Measurements from ENCODE around the gene PTCHD4.

Gene PTCHD4

DNA sequence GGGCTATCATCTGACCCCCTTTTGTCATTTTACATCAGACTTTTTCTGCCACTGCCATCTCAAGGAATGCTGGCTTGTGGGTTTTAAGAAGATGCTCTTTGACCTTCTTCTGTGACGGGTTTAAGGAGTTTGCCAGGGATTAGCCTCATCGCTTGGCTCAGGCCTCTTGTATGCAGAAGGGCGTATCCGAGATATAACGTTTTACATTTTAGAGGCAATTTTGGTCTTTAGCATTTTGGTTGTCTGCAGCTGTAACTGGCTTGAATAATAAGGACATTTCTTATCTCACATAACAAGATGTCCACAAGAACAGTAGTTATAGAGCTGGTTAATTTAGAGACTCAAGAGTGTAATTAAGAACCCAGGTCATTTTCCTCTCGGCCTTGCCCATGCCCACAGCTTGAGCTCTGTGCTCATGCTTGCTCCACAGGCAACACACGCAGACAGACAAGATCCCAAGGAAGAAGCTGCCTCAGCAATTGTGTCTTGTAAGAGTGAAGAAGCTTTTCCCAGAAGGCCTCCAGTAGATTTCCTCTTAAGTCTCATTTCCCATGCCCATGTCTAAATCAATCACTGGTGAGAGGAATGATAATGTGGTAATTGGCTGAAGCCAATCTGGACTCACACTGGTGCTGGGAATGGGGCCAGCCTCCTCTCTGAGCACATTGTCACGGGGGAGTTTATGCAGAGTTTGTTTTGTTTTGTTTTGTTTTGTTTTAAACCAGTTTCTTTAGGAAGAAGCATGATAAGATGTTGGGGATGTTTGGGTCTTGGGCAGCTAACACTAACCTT lies 36.8 kb downstream of the PTCHD4 start:
- H3K9ac ChIP-seq (ENCODE audit: low read length), result no peak overlapping the region
- no peaks in the 10 kb centered on the region for H3F3A ChIP-seq (ENCODE audit: insufficient read depth, low read length)
- H3K9me2 ChIP-seq (ENCODE audit: low read depth, low read length), result no peaks in the 10 kb centered on the region
- no peaks in the 10 kb centered on the region for H3K4me1 ChIP-seq (ENCODE audit: insufficient read depth, low read length, severe bottlenecking)
- H3K4me3 ChIP-seq (ENCODE audit: low read depth, low read length, poor library complexity, severe bottlenecking), result no peak overlapping the region
- H3K27ac ChIP-seq (ENCODE audit: low read depth, low read length, poor library complexity, severe bottlenecking), result no peak overlapping the region
- no peak overlapping the region for H2AFZ ChIP-seq (ENCODE audit: low read length)
- TF ChIP-seq, protein P1, sequence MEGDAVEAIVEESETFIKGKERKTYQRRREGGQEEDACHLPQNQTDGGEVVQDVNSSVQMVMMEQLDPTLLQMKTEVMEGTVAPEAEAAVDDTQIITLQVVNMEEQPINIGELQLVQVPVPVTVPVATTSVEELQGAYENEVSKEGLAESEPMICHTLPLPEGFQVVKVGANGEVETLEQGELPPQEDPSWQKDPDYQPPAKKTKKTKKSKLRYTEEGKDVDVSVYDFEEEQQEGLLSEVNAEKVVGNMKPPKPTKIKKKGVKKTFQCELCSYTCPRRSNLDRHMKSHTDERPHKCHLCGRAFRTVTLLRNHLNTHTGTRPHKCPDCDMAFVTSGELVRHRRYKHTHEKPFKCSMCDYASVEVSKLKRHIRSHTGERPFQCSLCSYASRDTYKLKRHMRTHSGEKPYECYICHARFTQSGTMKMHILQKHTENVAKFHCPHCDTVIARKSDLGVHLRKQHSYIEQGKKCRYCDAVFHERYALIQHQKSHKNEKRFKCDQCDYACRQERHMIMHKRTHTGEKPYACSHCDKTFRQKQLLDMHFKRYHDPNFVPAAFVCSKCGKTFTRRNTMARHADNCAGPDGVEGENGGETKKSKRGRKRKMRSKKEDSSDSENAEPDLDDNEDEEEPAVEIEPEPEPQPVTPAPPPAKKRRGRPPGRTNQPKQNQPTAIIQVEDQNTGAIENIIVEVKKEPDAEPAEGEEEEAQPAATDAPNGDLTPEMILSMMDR (IDR thresholded peaks at IDR 0.05; ENCODE audit: low read length), result no peak
- TF ChIP-seq EZH2 (IDR thresholded peaks at IDR 0.05; ENCODE audit: borderline replicate concordance, low read length), result no peak
- H3K9me3 ChIP-seq (ENCODE audit: low read length), result no peaks in the 10 kb centered on the region
- no peaks in the 10 kb centered on the region for H3K36me3 ChIP-seq (ENCODE audit: insufficient read depth, low read length)
- H4K20me1 ChIP-seq (ENCODE audit: insufficient read depth, low read length), result no peaks in the 10 kb centered on the region
- H3K27me3 ChIP-seq (ENCODE audit: insufficient read depth, low read length), result no peaks in the 10 kb centered on the region
- no peaks in the 10 kb centered on the region for H3K79me2 ChIP-seq (ENCODE audit: insufficient read depth, low read length)
- no peak overlapping the region for H3K4me2 ChIP-seq (ENCODE audit: low read length)

DNA sequence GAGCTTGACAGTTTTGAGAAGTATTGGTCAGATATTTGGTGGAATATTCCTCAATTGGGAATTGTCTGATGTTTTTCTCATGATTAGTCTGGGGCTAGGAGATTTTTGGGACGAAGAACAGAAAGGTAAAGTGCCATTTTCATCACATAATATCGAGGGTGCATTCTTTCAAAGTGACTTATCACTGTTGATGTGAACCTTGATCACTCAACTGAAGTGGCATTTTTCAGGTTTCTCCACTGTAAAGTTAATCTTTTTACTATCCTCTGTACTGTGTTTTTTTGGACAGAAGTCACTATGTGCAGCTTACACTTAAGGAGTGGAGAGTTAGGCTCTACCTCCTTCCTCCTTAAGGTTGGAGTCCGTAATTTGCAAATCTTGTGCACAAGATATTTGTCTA lies 39.2 kb downstream of the PTCHD4 start:
- H3K27ac ChIP-seq (ENCODE audit: low read depth, low read length, poor library complexity, severe bottlenecking), result no peak overlapping the region
- no peaks in the 10 kb centered on the region for H3K79me2 ChIP-seq (ENCODE audit: insufficient read depth, low read length)
- no peak overlapping the region for H2AFZ ChIP-seq (ENCODE audit: low read length)
- H4K20me1 ChIP-seq (ENCODE audit: insufficient read depth, low read length), result no peaks in the 10 kb centered on the region
- no peaks in the 10 kb centered on the region for H3K4me1 ChIP-seq (ENCODE audit: insufficient read depth, low read length, severe bottlenecking)
- H3K36me3 ChIP-seq (ENCODE audit: insufficient read depth, low read length), result no peaks in the 10 kb centered on the region
- no peaks in the 10 kb centered on the region for H3F3A ChIP-seq (ENCODE audit: insufficient read depth, low read length)
- no peak overlapping the region for H3K4me2 ChIP-seq (ENCODE audit: low read length)
- H3K4me3 ChIP-seq (ENCODE audit: low read depth, low read length, poor library complexity, severe bottlenecking), result no peak overlapping the region
- no peak overlapping the region for H3K9ac ChIP-seq (ENCODE audit: low read length)
- H3K27me3 ChIP-seq (ENCODE audit: insufficient read depth, low read length), result no peaks in the 10 kb centered on the region
- no peak for TF ChIP-seq EZH2 (IDR thresholded peaks at IDR 0.05; ENCODE audit: borderline replicate concordance, low read length)
- TF ChIP-seq, protein P1 (IDR thresholded peaks at IDR 0.05; ENCODE audit: low read length), result no peak
- H3K9me3 ChIP-seq (ENCODE audit: low read length), result no peaks in the 10 kb centered on the region
- no peaks in the 10 kb centered on the region for H3K9me2 ChIP-seq (ENCODE audit: low read depth, low read length)

DNA sequence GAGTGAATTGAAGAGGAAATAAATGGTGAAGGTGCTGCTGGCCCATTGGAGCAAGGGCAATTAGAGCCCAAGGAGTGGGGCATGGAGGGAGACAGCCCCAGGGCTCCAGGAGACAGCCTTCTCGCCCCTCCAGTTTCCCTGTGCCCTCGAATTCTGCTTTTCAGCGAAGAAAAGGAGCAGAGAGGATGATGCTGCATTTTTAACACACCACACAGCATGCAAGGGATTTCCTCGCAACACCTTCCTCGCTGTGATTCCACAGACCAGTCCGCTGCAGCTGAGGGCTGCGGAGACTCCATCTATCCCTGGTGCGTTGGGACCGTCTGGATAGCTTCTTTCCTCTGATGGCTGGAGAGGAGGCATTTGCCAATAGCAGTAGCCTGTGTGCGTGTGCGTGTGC lies 41.7 kb downstream of the PTCHD4 start:
- Histone ChIP-seq H2AFZ (ENCODE audit: low read length) (no peak overlapping the region), H4K20me1 (ENCODE audit: insufficient read depth, low read length) (no peaks in the 10 kb centered on the region), H3K27ac (ENCODE audit: low read depth, low read length, poor library complexity, severe bottlenecking) (no peak overlapping the region), H3K4me1 (ENCODE audit: insufficient read depth, low read length, severe bottlenecking) (no peaks in the 10 kb centered on the region), H3K4me2 (ENCODE audit: low read length) (no peak overlapping the region), H3K9me2 (ENCODE audit: low read depth, low read length) (no peaks in the 10 kb centered on the region), H3K9ac (ENCODE audit: low read length) (no peak overlapping the region), H3K4me3 (ENCODE audit: low read depth, low read length, poor library complexity, severe bottlenecking) (no peak overlapping the region), H3F3A (ENCODE audit: insufficient read depth, low read length) (no peaks in the 10 kb centered on the region), H3K27me3 (ENCODE audit: insufficient read depth, low read length) (no peaks in the 10 kb centered on the region), H3K9me3 (ENCODE audit: low read length) (no peaks in the 10 kb centered on the region), H3K36me3 (ENCODE audit: insufficient read depth, low read length) (no peaks in the 10 kb centered on the region), H3K79me2 (ENCODE audit: insufficient read depth, low read length) (no peaks in the 10 kb centered on the region)
- no peak for TF ChIP-seq EZH2 (IDR thresholded peaks at IDR 0.05; ENCODE audit: borderline replicate concordance, low read length)
- TF ChIP-seq, protein P1 (IDR thresholded peaks at IDR 0.05; ENCODE audit: low read length), result no peak

Data from OCI-LY1 (cell line).